Measurements from ENCODE around the gene SPATA24. TPM values are rescaled to one million over a fixed set of nuclear protein-coding genes. Genes with fewer than 3 reads are reported as not detected.
A peak's percentile ranks its signal among the peaks of the same experiment; 100 is the strongest.
"Not testable (repeated sequence)": the region's sequence is repeated elsewhere in the genome, so short reads cannot be mapped to it uniquely, and the experiment has no call there.

The SPATA24 gene
- total RNA-seq, 2 donors from 2014 or later: 2.9 to 3.9 TPM

- no peak overlapping the region for H3K4me3 ChIP-seq
- no peak overlapping the region for H3K9ac ChIP-seq (ENCODE audit: low read depth in 2 of 2, low read length in 2 of 2)
- H3K9me3 ChIP-seq: no peaks in the 10 kb centered on the region
- DNase-seq: no peak
- no peaks in the 10 kb centered on the region for H3K4me1 ChIP-seq
- H3K27me3 ChIP-seq: no peaks in the 10 kb centered on the region
- intact Hi-C loops (cut with DNase I): no loop called here
- no peak overlapping the region for H3K27ac ChIP-seq
- no peak for TF ChIP-seq CTCF (IDR thresholded peaks at IDR 0.05)
- H3K36me3 ChIP-seq: no peaks in the 10 kb centered on the region
Measured at GRCh38 chr5:139445325-139446170, 41.7 kb upstream of the SPATA24 start.

GRCh38 chr5:139443831-139444453 is 40.1 kb upstream of the SPATA24 start:
- Histone ChIP-seq H3K27me3 (no peaks in the 10 kb centered on the region), H3K4me3 (no peak overlapping the region), H3K9ac (ENCODE audit: low read depth in 2 of 2, low read length in 2 of 2) (no peak overlapping the region), H3K36me3 (no peaks in the 10 kb centered on the region), H3K4me1 (no peaks in the 10 kb centered on the region), H3K27ac (no peak overlapping the region), H3K9me3 (no peaks in the 10 kb centered on the region)
- DNase-seq: no peak
- intact Hi-C loops (cut with DNase I): no loop called here
- TF ChIP-seq CTCF (IDR thresholded peaks at IDR 0.05): no peak

- H3K9ac ChIP-seq (ENCODE audit: low read depth in 2 of 2, low read length in 2 of 2); H3K27ac ChIP-seq; H3K9me3 ChIP-seq; H3K36me3 ChIP-seq; H3K4me1 ChIP-seq; H3K27me3 ChIP-seq; DNase-seq; H3K4me3 ChIP-seq; intact Hi-C loops (cut with DNase I): not testable (repeated sequence)
Measured at GRCh38 chr5:139440416-139440815, 36.5 kb upstream of the SPATA24 start.

- H3K36me3 ChIP-seq: no peaks in the 10 kb centered on the region
- H3K4me1 ChIP-seq: no peaks in the 10 kb centered on the region
- DNase-seq: peak; percentile 95
- TF ChIP-seq CTCF (IDR thresholded peaks at IDR 0.05): no peak
- peak within 1 kb of the TSS; percentile 92 for H3K27ac ChIP-seq
- H3K9ac ChIP-seq (ENCODE audit: low read depth in 2 of 2, low read length in 2 of 2): peak within 1 kb of the TSS; percentile 81 to 88
- intact Hi-C loops (cut with DNase I): no loop called here
- H3K9me3 ChIP-seq: no peaks in the 10 kb centered on the region
- H3K4me3 ChIP-seq: peak within 1 kb of the TSS; percentile 87
- no peaks in the 10 kb centered on the region for H3K27me3 ChIP-seq
Measured at GRCh38 chr5:139439013-139439903, 35.4 kb upstream of the SPATA24 start, which contains the start of gene DNAJC18. Gene DNAJC18 (minus strand): TSS chr5:139439525. CDS start chr5:139439445, 80 bp downstream.

- DNase-seq: no peak
- TF ChIP-seq CTCF (IDR thresholded peaks at IDR 0.05): no peak
- peak overlapping the region; percentile 92 for H3K27ac ChIP-seq
- no peaks in the 10 kb centered on the region for H3K27me3 ChIP-seq
- H3K4me1 ChIP-seq: no peaks in the 10 kb centered on the region
- intact Hi-C loops (cut with DNase I): no loop called here
- no peaks in the 10 kb centered on the region for H3K9me3 ChIP-seq
- H3K4me3 ChIP-seq: peak overlapping the region; percentile 87
- no peaks in the 10 kb centered on the region for H3K36me3 ChIP-seq
- peak overlapping the region; percentile 81 to 88 for H3K9ac ChIP-seq (ENCODE audit: low read depth in 2 of 2, low read length in 2 of 2)
Measured at GRCh38 chr5:139438707-139439012, 34.8 kb upstream of the SPATA24 start.

Measured in colonic mucosa (tissue), 4 donors.